Stomach (tissue), 9 donors: Measurements from ENCODE around the gene NXPH3. TPM values are rescaled to one million over a fixed set of nuclear protein-coding genes. Genes with fewer than 3 reads are reported as not detected.

Experiments
- DNase-seq, 2 donors: peaks; one replicate each; pipeline versions ENCODE4 v3.0.0 to v3.0.0-alpha.2; 2013 to 2019
- H3K27ac ChIP-seq, 5 donors: fragments of 200-600 bp in 4 of 5; sonication (generic) in 4 of 5; one replicate each; pipeline ENCODE4 v1.5.1; 2013 to 2019; ENCODE audit warnings: mild to moderate bottlenecking in 1 of 5, moderate library complexity in 1 of 5
- H3K27me3 ChIP-seq, 3 donors: fragments of 200-600 bp; sonication (generic); one replicate each; pipeline ENCODE4 v1.5.1; 2017 to 2019; ENCODE audit warnings: mixed run types in 1 of 3
- H3K36me3 ChIP-seq, 4 donors: fragments of 200-600 bp; sonication (generic); 1 replicate in 3 of 4; 2 replicates in 1 of 4; pipeline ENCODE4 v1.5.1; 2016 to 2019
- H3K4me1 ChIP-seq, 4 donors: fragments of 200-600 bp; sonication (generic); one replicate each; pipeline ENCODE4 v1.5.1; 2016 to 2019
- H3K4me3 ChIP-seq, 4 donors: fragments of 200-600 bp; sonication (generic) in 3 of 4; one replicate each; pipeline ENCODE4 v1.5.1; 2016 to 2019; ENCODE audit warnings: mild to moderate bottlenecking in 1 of 4
- H3K9me3 ChIP-seq, 4 donors: fragments of 200-600 bp; sonication (generic); one replicate each; pipeline ENCODE4 v1.5.1; 2016 to 2019
- CTCF ChIP-seq, 7 experiments: fragments of 450-650 bp in 4 of 7; fragments of 200-600 bp in 3 of 7; sonication (generic) in 3 of 7; IDR thresholded peaks; one replicate each; pipeline ENCODE4 v1.5.1; 2016 to 2019; ENCODE audit warnings: antibody characterized with exemption in 7 of 7, control low read depth in 2 of 7, mild to moderate bottlenecking in 1 of 7
- EP300 ChIP-seq: sonication (generic); formaldehyde crosslinking; IDR thresholded peaks from one replicate; pipeline ENCODE4 v1.6.1; 2017; ENCODE audit warnings: antibody characterized with exemption
- POLR2A ChIP-seq, 4 donors: fragments of 450-650 bp; IDR thresholded peaks; one replicate each; pipeline ENCODE4 v1.6.1; 2016; ENCODE audit warnings: antibody characterized with exemption in 4 of 4, control low read depth in 2 of 4, mild to moderate bottlenecking in 1 of 4, moderate library complexity in 1 of 4
- POLR2AphosphoS5 ChIP-seq, 3 donors: sonication (generic); formaldehyde crosslinking; IDR thresholded peaks; one replicate each; pipeline ENCODE4 v1.6.1; 2016; ENCODE audit warnings: antibody characterized with exemption in 3 of 3
- WGBS, 5 donors: extraction: QIAGEN DNeasy Blood & Tissue Kit in 3 of 5; methylation state at CpG; one replicate each; pipeline versions ENCODE4 v1.1.5 to v1.1.7; 2013 to 2018; 5-methylcytosine and 5-hydroxymethylcytosine counted together
- intact Hi-C: fragments of 100-400 bp; cut with DNase I; formaldehyde crosslinking; loops from one replicate; pipeline ENCODE4 v1.15.1; 2023; ENCODE audit warnings: low total_unique reads
- polyA plus RNA-seq, 3 donors: library from polyadenylated mRNA; stranded (reverse); fragments of 200-250 nt; gene quantifications; one replicate each; pipeline ENCODE4 v1.2.3, GENCODE V29; 2013
- total RNA-seq, 5 donors: library from RNA; depleted of rRNA; stranded (reverse); fragments of >200 nt; gene quantifications; one replicate each; pipeline versions ENCODE4 v1.1.0 to v1.2.3, GENCODE V29; 2014 to 2016
- donor health status: healthy with polysubstance abuse.
- donor health status: Bipolar disorder and iron deficiency.
- donor health status: healthy.

The NXPH3 gene
- total and polyA plus RNA-seq, 8 donors: 0.50 to 10.7 (median 1.1) TPM; not detected in 2

DNA sequence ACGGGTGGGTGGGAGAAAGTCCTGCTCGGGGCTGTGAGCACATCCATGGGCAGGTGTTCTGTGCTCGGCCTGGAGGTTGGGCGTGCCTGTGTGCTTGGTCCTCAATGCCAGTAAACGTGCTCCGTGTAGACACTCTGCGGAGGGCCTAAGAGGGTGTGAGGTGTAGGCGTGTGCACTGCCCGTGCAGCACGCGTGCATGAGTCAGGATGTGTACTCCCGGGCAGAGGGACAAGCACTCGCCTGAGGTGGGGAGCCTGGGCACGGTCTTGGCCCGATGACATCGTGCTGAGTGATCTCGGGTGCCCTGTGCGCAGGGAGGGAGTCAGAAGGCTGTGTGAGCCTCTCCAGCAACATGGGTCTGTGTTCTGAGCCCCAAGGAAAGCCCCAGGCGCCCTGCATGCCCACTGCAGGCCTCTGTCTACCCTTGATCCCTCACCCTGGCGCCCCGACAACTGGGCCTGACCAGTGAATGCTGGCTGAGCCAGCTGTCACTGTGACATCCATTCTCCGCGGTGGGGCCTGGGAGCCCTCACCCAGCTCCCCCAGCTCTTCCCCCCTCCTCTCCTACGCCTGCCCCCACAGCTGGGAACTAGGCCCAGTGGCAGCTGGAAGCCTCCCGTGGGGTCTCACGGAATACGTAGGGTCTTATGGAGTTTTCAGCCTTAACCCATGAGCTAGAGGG lies 23.5 kb upstream of the NXPH3 start:
- H3K4me3 ChIP-seq: no peak overlapping the region
- intact Hi-C loops: loop anchor here (5.0 kb wide), 1 partner anchor 120 kb away; no protein-coding TSS in a partner anchor
- H3K9me3 ChIP-seq: no peaks in the 10 kb centered on the region
- no peaks in the 10 kb centered on the region for H3K36me3 ChIP-seq
- TF ChIP-seq POLR2A (IDR thresholded peaks at IDR 0.05): no peak
- no peak for TF ChIP-seq CTCF (IDR thresholded peaks at IDR 0.05)
- TF ChIP-seq POLR2AphosphoS5 (IDR thresholded peaks at IDR 0.05): peak in 1 of 3 donors; percentile 7
- WGBS, 5 donors: 65 to 81% (median 73%) methylated on average over 15 to 27 of the region's 27 CpGs
- peaks cover 8 to 15% (median 12%) of the 10 kb centered on the region in 4 donors for H3K4me1 ChIP-seq
- no peak overlapping the region for H3K27ac ChIP-seq
- peaks cover 0 to 20% (median 0%) of the 10 kb centered on the region in 3 donors for H3K27me3 ChIP-seq
- DNase-seq: peak in 1 of 2 donors; percentile 44

DNA sequence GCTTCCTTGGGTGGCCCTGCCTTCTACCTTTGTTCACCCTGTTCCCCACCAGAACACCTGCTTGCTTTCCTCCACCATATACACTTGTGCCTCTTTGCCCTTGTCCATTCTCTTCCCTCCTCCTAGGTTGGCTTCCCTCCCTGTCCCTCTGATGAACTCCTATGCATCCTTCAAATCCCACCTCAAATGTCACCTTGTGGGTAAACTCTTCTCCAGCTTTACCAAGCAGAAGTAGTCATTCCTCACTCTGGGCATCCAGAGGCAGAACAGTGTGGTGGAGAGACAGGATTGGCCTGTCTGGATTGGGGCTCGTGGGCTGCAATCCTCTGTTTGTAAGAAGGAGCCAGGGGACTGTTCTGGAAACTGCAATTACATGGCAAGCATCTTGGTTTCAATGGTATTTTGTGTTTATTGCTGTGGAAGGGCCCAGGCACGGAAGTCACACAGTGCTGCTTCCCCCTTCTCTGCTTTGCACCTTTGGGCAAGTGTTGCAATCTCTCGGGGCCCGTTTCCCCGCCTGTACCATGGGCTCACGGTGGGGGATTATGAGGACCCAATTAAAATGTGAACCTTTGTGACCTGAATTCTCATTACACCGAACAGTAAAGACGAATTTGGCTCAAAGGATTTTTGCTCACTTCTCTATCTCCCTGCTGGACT lies 21.9 kb upstream of the NXPH3 start:
- Histone ChIP-seq H3K9me3 (no peaks in the 10 kb centered on the region), H3K4me3 (no peak overlapping the region), H3K4me1 (peaks cover 8 to 15% (median 11%) of the 10 kb centered on the region in 4 donors), H3K27me3 (peaks cover 0 to 22% (median 0%) of the 10 kb centered on the region in 3 donors), H3K27ac (no peak overlapping the region), H3K36me3 (no peaks in the 10 kb centered on the region)
- intact Hi-C loops: loop anchor here (5.0 kb wide), 1 partner anchor 122 kb away; no protein-coding TSS in a partner anchor
- no peak for DNase-seq
- TF ChIP-seq POLR2A (IDR thresholded peaks at IDR 0.05) (no peak), CTCF (IDR thresholded peaks at IDR 0.05) (no peak), POLR2AphosphoS5 (IDR thresholded peaks at IDR 0.05) (no peak), EP300 (no peak)
- WGBS, 5 donors: 83 to 86% (median 84%) methylated on average over 8 of the region's 8 CpGs

GRCh38 chr17:49554694-49555494 lies 20.8 kb upstream of the NXPH3 start:
- 75 to 88% (median 84%) methylated on average over 4 to 14 of the region's 14 CpGs for WGBS, 5 donors
- TF ChIP-seq POLR2AphosphoS5 (IDR thresholded peaks at IDR 0.05): no peak
- peak in 1 of 2 donors; percentile 15 for DNase-seq
- Histone ChIP-seq H3K4me1 (peaks cover 8 to 15% (median 11%) of the 10 kb centered on the region in 4 donors), H3K27ac (no peak overlapping the region), H3K4me3 (no peak overlapping the region), H3K36me3 (no peaks in the 10 kb centered on the region), H3K27me3 (peaks cover 0 to 22% (median 0%) of the 10 kb centered on the region in 3 donors), H3K9me3 (no peaks in the 10 kb centered on the region)
- intact Hi-C loops: loop anchor here (5.0 kb wide), 3 partner anchors 58 to 437 kb away; partner anchors contain the start of gene NGFR

DNA sequence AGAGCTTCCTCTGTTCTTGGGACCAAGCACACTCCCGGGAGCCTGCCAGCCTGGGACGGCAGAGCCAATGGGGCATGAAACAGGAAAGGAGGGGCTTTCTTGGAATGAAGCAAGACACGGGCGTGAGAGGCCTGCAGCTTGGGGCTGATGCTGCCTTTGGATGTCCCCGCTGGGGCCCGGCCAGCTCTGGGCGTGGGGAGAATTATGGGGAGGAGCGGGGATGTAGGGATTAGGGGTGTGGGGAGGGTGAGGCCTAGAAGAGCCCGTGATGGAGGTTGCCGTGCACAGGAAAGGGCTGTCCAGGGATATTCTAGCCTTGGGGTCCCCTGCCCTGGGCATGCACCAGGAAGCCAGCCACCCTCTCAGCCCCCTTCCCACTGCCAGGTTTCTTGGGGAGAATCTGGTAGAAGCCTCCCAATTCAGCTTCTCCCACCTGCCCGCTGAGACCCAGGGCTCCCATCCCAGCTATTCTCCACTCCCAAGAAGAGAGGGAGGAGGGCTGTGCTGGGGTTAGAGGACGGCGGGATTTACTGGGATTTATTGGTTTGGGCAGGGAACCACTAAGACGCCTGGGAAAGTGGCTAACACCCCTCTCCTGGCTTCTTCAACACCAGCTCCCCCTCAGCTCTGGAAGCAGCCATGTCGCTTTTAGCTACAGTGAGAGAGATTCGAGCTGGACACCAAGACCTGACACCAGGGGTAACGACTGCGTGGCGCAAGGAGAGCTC lies 20.0 kb upstream of the NXPH3 start:
- intact Hi-C loops: loop anchor here (5.0 kb wide), 2 partner anchors 58 to 437 kb away; partner anchors contain the start of gene NGFR
- no peaks in the 10 kb centered on the region for H3K9me3 ChIP-seq
- 73 to 83% (median 75%) methylated on average over 18 to 19 of the region's 19 CpGs for WGBS, 5 donors
- no peak overlapping the region for H3K27ac ChIP-seq
- DNase-seq: peak; percentile 20 to 24
- no peaks in the 10 kb centered on the region for H3K36me3 ChIP-seq
- no peak overlapping the region for H3K4me3 ChIP-seq
- peaks cover 0 to 22% (median 0%) of the 10 kb centered on the region in 3 donors for H3K27me3 ChIP-seq
- H3K4me1 ChIP-seq: peaks cover 8 to 15% (median 11%) of the 10 kb centered on the region in 4 donors
- TF ChIP-seq POLR2A (IDR thresholded peaks at IDR 0.05) (no peak), EP300 (no peak), POLR2AphosphoS5 (IDR thresholded peaks at IDR 0.05) (no peak), CTCF (IDR thresholded peaks at IDR 0.05) (no peak)
